HG02943 (cell line): Measurements from ENCODE around the gene UBE2G2.
"Not testable (repeated sequence)": the region's sequence is repeated elsewhere in the genome, so short reads cannot be mapped to it uniquely, and the experiment has no call there.

Experiments used
- ATAC-seq: cut with Tn5 transposase; IDR thresholded peaks from one replicate; pipeline ENCODE4 v1.9.1; 2021; ENCODE audit warnings: mild to moderate bottlenecking, low read depth, moderate library complexity; ENCODE audit not compliant: unreplicated experiment

UBE2G2 gene

DNA sequence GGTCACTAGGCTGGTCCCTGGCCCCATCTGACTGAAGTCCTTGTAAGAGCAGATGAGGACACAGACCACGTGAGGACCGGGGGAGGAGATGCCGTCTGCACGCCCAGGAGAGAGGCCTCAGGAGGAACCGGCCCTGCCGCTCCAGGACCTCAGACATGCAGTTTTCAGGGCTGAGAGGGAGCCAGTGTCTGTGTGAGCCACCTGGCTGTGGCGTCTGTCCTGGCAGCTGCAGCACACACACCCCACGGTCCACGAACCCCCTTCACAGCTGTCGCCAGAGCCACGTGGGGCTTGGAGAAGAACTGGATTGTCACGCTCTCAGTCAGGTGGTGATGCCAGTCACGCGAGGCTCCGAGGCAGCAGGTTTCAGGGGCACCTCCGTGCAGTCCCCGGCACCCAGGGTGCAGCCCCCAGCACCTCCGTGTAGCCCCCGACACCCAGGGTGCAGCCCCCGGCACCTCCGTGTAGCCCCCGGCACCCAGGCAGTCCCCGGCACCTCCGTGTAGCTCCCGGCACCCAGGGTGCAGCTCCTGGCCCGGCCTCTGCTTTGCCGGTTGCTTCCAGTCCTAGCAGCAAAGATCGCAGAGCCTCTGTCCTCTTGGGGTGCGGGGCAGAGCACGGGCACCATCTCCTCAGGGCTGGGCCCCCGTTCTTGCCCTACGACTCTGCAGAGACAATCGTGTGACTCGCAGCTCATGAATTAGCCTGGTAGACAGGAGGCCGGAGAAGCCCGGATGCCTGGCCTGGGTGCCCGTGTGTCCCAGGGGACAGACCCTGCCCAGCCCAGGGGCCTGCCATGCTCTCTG is 35.2 kb upstream of the UBE2G2 start:
- no peak for ATAC-seq

DNA sequence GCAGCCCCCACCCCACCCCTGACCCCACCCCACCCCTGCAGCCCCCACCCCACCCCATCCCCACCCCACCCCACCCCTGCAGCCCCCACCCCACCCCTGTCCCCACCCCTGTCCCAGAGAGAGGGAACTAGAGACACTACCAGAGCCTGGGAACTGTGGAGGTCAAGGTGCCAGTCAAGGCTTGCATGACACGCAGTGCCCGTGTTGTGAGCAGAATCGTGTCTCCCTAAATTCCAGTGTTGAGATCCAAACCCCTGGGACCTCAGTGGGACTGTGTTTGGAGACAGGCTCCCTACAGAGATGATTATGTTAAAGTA is 34.7 kb upstream of the UBE2G2 start:
- no peak for ATAC-seq

DNA sequence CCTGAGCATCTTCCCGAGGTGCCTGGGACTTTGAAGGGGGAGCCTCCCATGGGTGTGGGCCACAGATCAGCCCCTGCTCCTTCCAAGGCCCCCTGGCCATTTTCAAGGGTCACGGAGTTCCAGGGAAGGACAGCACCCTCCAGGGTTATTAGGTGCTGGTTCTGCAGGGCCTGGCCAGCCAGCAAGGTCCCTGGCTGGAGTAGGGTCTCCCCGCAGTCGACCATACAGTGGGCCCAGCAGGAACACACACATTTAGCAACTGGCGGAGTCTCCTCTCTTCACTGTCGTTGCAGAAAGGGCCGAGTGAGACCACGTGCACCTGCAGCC is 34.0 kb upstream of the UBE2G2 start:
- no peak for ATAC-seq

DNA sequence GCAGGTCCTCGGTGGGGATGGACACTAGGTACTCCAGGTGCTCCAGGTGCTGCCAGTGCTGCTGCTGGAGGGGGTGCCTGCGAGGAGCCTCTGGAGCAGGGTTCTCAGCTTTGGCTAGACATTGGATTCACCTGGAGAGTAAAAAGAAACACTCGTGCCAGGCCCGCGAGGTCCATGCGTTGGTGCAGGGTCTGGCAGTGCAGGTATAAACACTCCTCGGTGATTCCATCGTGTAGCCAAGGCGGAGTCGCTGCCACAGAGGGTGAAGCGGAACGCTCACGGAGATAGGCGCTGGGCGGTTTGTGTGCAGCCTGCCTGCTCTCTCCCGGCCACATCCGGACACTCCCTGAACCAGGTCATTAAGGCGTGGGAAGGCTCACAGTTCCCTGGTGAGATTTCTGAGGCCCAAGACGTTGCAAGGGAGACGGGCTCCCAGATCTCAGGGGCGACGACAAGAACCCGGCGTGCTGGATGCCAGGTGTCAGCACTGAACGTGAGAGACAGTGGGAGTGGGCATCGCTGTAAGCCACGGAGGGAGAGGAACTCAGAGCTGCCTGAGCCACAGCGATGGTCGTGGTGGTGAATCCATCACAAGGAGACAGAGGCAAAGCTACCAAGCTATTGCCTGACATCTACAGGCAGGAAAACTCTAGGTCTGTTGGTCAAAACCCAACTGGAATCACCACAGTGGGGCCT is 33.5 kb upstream of the UBE2G2 start:
- ATAC-seq, result no peak

DNA sequence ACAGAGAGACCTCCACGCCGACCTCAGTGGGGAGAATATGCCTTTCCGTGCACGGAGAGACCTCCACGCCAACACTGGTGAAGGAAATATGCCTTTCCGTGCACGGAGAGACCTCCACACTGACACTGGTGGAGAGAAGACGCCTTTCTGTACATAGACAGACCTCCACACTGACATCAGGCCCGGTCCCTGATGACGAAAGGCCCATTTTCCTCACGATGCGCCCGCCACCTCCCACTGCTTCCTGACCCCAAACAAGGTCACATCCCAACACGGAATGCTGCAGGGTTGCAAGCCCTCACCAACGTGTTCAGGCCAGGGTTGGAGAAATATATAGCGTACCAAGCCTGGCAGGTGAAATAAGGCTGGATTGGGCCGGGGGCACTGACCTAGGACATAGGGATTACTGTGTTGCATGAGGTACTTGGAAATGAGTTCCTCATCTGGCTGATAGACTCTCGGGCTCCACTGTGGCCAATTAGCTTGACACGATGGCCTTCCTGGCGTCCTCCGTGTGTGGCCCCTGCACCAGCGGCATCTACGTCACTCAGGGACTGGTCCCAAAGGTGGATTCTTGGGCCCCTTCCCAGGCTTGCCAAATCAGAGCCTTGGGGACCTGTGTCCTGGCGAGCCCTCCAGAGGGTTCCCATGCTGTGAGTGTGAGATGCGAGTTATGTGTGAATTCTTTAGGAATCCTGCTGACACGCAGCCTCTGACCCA is 32.8 kb upstream of the UBE2G2 start:
- ATAC-seq, result no peak

DNA sequence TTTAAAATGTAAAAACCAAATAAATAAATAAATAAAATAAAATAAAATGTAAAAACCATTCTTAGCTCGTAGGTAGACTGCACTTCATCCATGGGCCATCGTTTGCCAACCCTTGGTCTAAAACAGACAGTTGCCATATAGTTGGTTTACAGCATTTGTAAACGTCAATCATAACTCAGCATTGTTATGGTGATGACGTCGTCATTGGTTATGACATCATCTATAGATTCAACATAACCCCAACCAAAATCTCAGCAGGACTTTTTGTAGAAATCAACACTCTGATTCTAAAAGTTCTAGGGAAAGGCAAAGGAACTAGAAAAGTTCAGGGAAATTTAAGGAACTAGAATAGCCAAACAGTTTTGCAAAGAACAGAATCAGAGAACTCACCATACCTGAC is 32.0 kb upstream of the UBE2G2 start:
- no peak for ATAC-seq

DNA sequence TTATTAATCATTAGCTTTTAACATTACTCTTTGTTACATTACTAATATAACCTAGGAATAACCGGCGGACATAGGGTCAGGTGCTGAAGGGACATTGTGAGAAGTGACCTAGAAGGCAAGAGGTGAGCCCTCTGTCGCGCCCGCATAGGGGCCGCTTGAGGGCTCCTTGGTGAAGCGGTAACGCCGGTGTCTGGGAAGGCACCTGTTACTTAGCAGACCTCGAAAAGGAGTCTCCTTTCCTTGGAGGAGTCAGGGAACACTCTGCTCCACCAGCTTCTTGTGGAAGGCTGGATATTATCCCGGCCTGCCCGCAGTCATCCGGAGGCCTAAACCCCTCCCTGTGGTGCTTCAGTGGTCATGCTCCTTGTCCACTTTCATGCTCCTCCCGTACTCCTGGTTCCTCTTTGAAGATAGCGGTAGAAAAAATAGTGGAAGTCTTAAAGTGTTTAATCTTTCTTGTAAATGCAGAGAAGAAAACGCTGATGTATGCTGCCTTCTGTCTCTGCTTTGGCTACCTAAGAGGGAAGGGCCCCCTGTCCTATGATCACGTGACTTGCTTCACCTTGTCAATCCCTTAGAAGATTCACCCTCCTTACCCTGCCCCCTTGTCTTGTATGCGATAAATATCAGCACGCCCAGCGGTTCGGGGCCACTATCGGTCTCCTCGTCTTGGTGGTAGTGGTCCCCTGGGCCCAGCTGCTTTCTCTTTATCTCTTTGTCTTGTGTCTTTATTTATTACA is 31.1 kb upstream of the UBE2G2 start:
- ATAC-seq, result not testable (repeated sequence)

DNA sequence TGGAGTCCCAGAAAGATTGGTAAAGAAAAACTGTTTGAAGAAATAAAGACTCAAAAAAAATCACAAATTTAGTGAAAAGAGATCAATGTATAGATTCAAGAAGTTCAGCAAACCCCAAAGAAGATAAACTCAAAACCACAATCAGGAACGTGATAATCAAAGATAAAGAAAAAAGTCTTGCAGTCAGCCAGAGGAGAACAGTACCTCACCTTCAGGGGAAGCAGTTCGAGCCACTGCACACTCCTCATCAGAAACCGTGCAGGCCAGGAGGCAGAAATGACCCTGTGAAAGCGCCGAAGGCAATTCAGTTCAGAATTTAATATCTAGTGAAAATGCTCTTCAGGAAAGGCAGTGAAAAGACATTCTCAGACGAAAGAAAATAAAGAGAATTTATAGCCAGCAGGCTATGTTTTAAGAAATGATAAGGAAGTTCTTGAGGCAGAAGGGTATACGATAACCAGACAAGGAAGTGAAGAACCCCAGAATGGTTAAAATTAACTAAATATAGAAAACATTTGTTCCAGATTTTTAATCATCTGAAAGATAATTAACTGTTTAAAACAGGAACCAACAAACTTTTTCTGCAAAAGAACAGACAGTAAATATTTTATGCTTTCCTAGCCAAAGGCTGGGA is 29.7 kb upstream of the UBE2G2 start:
- ATAC-seq, result no peak

DNA sequence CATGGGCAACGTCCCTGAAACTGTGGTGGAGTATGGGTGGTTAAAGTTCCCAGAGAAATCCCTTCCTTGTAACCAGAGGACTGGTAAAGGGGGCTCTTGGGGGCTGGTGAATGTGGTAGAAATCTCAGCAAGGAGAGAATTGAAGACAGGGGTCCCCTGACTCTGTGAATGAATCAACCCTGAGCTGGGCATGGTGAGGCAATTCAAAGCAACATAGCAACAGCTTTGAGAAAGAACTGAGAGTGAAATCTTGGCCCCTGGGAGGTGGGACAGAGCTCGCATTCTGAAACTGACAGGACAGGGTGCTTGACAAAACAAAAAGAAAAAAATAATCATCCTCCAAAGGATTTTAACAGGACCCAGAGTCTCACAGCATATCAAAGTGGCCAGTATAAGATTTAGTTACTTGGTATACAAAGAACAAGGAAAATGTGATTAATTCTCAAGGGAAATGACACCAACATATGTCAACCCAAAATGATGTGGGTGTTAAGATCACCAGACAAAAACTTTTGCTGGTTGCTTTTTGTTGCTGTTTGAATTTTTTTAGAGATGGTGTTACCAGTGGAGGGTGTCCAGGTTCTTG is 28.0 kb upstream of the UBE2G2 start:
- ATAC-seq, result no peak

DNA sequence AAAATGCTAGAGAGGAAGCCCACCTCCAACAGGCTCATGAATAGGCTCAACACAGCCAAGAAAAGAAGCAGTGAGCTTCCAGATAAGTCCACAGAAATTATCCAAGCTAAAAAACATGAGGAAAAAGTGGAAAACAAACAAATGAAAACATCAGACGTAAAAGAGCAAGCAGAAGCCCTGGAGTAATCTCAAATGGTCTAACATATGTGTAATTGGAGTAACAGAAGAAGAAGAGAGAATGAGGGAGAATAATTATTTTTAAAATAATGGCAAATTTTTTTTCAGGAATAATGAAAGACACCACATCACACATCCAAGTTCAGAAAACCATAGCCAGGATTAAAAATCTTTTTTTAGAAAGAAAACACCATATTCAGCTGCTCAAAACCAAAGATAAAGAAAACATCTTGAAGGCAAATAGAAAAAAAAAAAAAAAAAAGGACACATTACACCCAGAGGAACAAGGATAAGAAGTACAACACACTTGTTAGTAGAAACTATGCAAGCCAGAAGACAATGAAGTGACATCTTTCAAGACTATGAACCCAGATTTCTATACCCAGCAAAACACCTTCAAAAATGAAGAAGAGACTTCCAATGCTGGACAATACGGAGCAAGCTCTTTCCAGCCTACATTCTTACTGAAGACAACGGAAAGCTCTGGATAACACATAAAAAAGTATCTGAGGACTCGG is 26.9 kb upstream of the UBE2G2 start:
- ATAC-seq, result no peak

DNA sequence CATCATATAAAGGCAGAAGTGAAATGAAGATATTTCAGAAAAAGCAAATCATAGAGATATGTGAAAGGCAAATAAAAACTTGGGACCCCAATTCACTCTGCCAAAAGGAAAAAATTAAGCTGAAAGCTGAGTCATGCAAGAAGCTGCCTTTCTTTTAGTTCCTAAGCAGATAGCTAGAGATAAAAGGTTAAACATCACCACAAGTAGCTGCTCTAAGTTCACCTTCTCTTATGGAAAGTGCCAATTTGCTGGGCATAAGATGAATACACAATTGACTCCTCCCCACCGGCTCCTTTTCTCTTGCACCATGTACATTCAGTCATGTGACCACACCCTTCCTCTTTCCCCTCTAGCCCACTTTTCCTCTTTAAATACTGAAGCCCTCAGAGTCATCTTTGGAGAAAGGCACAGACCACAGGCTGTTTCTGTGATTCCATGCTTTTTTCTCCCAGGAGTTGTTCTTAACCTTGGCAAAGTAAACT is 21.6 kb upstream of the UBE2G2 start:
- no peak for ATAC-seq

DNA sequence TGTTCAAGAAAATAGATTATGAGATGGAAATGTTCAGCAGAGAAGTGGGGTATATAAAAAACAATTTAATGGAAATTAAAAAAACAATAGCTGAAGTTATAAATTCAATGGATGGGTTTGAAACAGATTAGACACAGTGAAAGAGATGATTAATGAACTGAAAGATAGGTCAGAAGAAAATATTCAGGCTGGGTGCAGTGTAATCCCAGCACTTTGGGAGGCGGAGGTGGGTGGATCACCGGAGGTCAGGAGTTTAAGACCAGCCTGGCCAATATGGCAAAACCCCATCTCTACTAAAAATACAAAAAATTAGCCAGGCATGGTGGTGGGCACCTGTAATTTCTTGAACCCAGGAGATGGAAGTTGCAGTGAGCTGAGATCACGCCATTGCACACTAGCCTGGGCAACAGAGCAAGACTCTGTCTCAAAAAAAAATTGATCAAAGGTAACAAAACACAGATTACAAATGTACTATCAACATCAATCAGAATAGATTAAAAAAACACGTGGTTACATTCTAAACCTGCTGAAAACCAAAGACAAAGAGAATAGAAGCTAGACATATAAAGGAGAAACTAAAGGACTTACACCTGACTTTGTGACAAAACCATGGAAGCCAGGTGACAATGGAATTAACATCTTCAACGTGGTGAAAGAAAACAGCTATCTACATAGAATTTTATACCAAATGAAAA is 21.0 kb upstream of the UBE2G2 start:
- no peak for ATAC-seq

DNA sequence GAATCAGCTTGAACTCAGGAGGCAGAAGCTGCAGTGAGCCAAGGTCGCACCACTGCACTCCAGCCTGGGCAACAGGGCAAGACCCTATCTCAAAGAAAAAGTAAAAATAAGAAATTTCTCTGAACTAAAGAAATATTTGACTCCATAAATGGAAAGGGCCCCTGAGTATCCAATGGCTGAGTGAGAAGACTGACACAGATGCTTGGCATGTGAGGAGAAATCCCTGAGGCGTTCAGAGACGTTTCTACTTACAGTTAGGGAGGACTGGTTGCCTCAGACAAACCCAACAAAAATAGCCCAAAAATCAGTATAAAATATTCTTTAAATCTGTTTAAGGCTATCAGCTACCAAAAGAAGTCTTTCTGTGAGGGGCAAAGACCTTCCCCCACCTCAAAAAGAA is 19.2 kb upstream of the UBE2G2 start:
- no peak for ATAC-seq

DNA sequence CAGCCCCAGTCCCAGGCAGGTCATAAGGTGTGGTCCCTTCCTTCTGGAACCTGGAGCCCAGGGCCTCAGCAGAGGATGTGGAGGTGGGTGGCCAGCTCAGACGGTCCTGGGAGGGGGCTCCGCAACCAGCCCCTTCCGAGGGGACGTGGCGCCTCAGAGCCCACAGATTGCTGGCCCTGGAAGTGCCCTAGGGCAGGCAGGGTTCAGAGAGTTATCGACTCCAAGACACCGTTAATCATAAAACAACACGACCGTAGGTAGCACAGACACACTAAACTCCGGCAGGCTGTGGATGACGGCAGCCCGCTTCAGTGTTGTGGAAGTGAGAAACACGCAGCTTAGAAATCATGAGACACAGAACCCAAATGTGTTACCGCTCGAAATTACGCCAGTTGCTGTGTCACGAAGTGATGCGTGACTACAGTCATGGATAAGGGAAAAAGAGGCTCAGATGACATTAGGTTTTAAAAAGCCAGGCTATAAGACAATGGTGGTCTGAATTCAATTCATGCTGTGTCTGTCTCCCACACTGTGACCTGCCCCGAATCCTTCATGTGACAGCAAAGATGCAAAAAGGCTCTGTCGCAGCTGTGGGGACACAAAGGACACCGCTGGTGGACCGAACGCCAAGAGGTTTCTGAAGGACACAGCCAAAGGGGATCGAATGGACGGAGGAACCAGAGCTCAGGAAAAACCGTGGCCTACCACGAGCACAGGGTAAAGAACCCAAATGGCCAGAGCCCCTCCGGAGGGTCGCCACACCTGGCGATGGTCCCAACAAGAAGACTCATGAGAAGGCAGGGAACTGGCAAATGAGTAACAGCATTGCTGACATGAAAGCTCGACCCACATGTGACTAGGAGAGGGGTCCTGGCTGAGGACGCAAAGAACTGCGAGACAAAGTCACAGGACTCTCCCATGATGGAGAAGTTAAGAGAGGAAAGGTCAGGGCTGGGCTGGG is 17.9 kb upstream of the UBE2G2 start:
- ATAC-seq, result no peak

DNA sequence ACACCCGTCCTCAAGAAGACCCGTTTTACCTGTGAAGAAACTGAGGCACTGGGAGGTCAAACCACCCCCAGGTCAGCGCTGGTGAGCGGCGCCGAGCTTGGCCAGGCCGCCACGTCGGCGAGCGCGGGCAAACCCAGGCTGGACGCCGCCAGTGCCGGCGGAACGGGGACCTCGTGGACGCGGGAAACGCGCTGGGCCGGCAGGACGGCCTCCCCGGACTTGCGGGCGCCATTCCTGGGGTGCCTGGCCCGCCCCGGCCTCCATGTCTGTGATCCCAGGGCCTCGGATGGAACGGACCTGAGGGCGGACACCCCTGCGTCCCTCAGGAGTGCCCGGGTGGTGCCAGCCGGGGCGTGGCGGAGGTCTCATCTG is 17.0 kb upstream of the UBE2G2 start:
- ATAC-seq, result no peak

DNA sequence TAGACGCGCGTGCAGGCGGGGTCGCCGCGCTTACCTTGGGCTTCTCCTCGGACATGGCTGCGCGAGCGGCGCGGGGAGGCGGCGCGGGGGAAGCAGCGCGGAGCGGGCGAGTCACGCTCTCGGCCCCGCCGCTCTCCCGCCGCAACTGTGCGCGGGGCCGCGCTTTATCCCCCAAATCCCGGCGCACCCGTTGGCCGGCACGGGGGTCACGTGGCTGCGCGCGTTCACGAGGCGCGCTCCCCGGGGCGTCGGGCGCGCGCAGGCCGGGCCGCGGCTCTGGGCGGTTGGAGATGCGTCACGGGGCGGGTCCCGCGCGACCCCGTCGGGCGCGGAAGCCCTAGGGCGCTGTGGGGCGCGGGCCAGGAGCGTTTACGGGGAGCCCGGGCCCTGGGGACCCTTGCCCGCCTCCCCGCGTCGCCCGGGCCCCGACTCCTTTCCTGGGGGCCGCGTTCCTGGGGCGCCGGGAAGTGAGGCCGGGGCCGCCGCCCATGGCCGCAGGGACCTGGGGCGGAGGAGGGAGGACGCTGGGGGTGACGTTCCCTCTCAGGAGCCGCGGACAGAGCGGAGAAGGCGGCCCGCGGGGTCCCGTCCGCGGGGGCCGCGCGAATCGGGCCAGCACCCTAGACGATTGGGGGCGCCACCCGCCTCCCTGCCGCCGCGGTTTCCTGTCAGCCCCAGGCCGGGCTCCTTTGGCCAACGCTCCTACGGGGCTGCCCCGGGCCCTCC is 16.5 kb upstream of the UBE2G2 start, which contains the start of gene SUMO3:
Gene SUMO3 (minus strand): TSS at position 149 of the 726 bp plus-strand sequence. CDS start 94 bp downstream, at position 55.
- peak; percentile 28 for ATAC-seq

DNA sequence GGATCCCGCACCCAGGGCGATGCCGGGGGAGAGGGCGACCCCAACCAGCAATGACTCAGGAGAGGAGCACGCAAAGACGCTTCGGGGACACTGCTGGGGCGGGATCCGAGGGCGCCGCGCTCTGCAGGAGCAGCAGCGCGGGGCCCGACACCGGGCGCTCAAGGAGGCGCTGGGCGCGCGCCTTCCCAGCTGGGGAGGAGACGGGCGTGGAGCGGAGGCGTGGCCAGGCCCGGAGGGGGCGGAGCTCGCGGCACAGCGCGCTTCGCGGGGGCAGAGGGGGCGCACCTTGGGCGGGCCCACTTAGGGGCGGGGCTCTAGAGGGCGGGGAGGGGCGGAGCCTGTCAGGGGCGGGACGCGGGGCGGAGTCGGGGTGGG is 15.9 kb upstream of the UBE2G2 start:
- ATAC-seq, result peak; percentile 53
